Hippocampal formation (tissue), 2 donors: ENCODE measurements around the gene CACNA1G.

Source experiments
- DNase-seq, 2 donors: peaks; one replicate each; lab custom pipeline; 2025; lab: John Stamatoyannopoulos, UW

The CACNA1G gene

GRCh38 chr17:50588391-50589049 lies 28.0 kb downstream of the CACNA1G start:
- no peak for DNase-seq

- no peak for DNase-seq
These were observed 28.7 kb downstream of the CACNA1G start for GRCh38 chr17:50589095-50589705.

- no peak for DNase-seq
These were observed 30.6 kb downstream of the CACNA1G start for GRCh38 chr17:50590946-50591737.

GRCh38 chr17:50593321-50593720 lies 32.8 kb downstream of the CACNA1G start:
- DNase-seq: no peak

- no peak for DNase-seq
These were observed 33.8 kb downstream of the CACNA1G start for GRCh38 chr17:50594128-50594823.

- no peak for DNase-seq
These were observed 34.4 kb downstream of the CACNA1G start for GRCh38 chr17:50594892-50595291.

- DNase-seq: no peak
These were observed 35.9 kb downstream of the CACNA1G start for GRCh38 chr17:50596191-50597037.

GRCh38 chr17:50598487-50598886 lies 38.0 kb downstream of the CACNA1G start:
- DNase-seq: no peak

- DNase-seq: no peak
These were observed 39.1 kb downstream of the CACNA1G start for GRCh38 chr17:50599606-50600005.

- DNase-seq: no peak
These were observed 41.4 kb downstream of the CACNA1G start for GRCh38 chr17:50601823-50602375.

GRCh38 chr17:50602836-50603235 lies 42.3 kb downstream of the CACNA1G start:
- DNase-seq: no peak

- DNase-seq: no peak
These were observed 42.8 kb downstream of the CACNA1G start for GRCh38 chr17:50603340-50603739.

GRCh38 chr17:50604513-50604912 lies 44.0 kb downstream of the CACNA1G start:
- DNase-seq: no peak

GRCh38 chr17:50605429-50605828 lies 44.9 kb downstream of the CACNA1G start:
- no peak for DNase-seq

GRCh38 chr17:50607522-50608175 lies 47.1 kb downstream of the CACNA1G start:
- DNase-seq: no peak

- no peak for DNase-seq
These were observed 48.3 kb downstream of the CACNA1G start for GRCh38 chr17:50608700-50609379.

GRCh38 chr17:50609380-50610074 lies 49.0 kb downstream of the CACNA1G start:
- DNase-seq: no peak

GRCh38 chr17:50611634-50612033 lies 51.1 kb downstream of the CACNA1G start:
- DNase-seq: no peak

- DNase-seq: no peak
These were observed 51.8 kb downstream of the CACNA1G start for GRCh38 chr17:50612281-50612680.
